SK-N-SH (cell line): Measurements from ENCODE around the gene FKBP6.

ENCODE experiments used
- CTCF ChIP-seq: fragments of 200-600 bp; sonication (generic); IDR thresholded peaks from 2 replicates; pipeline ENCODE4 v1.6.1; 2017; ENCODE audit warnings: antibody characterized with exemption, mild to moderate bottlenecking, moderate library complexity
- ELF1 ChIP-seq: IDR thresholded peaks from 2 replicates; pipeline ENCODE4 v1.4.0; 2012
- EZH2phosphoT487 ChIP-seq: fragments of 200-600 bp; sonication (generic); IDR thresholded peaks from 2 replicates; pipeline ENCODE4 v1.6.1; 2017; ENCODE audit warnings: low read depth, mixed run types, mild to moderate bottlenecking, antibody characterized with exemption, moderate library complexity, borderline replicate concordance
- MAX ChIP-seq: IDR thresholded peaks from 2 replicates; pipeline ENCODE4 v1.4.0; 2012; ENCODE audit warnings: low read depth
- NRF1 ChIP-seq: IDR thresholded peaks from 2 replicates; pipeline ENCODE4 v1.6.1; 2012; ENCODE audit warnings: low read depth, mild to moderate bottlenecking, low read length
- POLR2AphosphoS5 ChIP-seq: IDR thresholded peaks from 2 replicates; pipeline ENCODE4 v1.6.1; 2012; ENCODE audit warnings: low read depth, low read length
- RFX5 ChIP-seq: IDR thresholded peaks from 2 replicates; pipeline ENCODE4 v1.6.1; 2012; ENCODE audit warnings: mild to moderate bottlenecking, improper control_type of control experiment, low read length
- SIN3A ChIP-seq: IDR thresholded peaks from 2 replicates; pipeline ENCODE4 v1.6.1; 2012; ENCODE audit warnings: low read depth, mild to moderate bottlenecking, low read length, moderate library complexity, borderline replicate concordance
- TCF12 ChIP-seq: IDR thresholded peaks from 2 replicates; pipeline ENCODE4 v1.4.0; 2012
- TEAD4 ChIP-seq: IDR thresholded peaks from 2 replicates; pipeline ENCODE4 v1.4.0; 2012; ENCODE audit warnings: mild to moderate bottlenecking, borderline replicate concordance; ENCODE audit not compliant: insufficient read depth

GRCh38 chr7:73332447-73332846, 4.5 kb downstream of the FKBP6 start:
- no peak for TF ChIP-seq CTCF
- TF ChIP-seq SIN3A, result no peak
- no peak for TF ChIP-seq EZH2phosphoT487
- TF ChIP-seq NRF1, result no peak
- no peak for TF ChIP-seq POLR2AphosphoS5
- TF ChIP-seq TCF12, result no peak
- TF ChIP-seq TEAD4, result no peak
- no peak for TF ChIP-seq ELF1
- no peak for TF ChIP-seq RFX5
- no peak for TF ChIP-seq MAX
